Measurements from ENCODE around the gene FAM162B. TPM values are rescaled to one million over a fixed set of nuclear protein-coding genes. Genes with fewer than 3 reads are reported as not detected.

FAM162B gene
- total and polyA plus RNA-seq, 12 donors, result 1.3 to 8.0 (median 2.7) TPM

DNA sequence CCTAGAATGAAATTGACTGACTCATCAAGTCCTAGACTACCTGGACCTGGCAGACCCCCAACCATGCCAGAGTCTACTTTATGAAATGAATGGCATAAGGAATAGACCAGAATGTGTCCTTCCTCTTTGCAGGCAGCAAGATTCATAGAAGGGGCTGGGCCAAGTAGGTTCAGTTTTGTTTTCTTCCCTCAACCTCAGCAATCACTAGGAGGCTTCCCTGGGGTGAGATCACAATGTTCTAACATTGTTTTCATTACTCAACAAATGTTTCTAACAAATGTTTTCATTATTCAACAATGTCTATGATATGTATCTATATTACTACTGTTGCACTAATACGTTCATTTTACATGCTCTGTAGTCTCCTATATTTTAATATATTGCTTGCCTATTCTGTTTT, 8.4 kb upstream of the FAM162B start:
- DNase-seq (no peak), ATAC-seq (no peak)
- Histone ChIP-seq H3K27ac (no peak overlapping the region), H3K36me3 (no peaks in the 10 kb centered on the region), H3K9me3 (no peaks in the 10 kb centered on the region), H3K4me1 (no peaks in the 10 kb centered on the region), H3K27me3 (peaks cover 0 to 17% (median under 1%) of the 10 kb centered on the region in 7 donors), H3K4me3 (no peak overlapping the region)
- intact Hi-C loops (cut with DNase I), result no loop called here
- WGBS, 2 donors, result 56 to 62% methylated on average over 1 of the region's 1 CpG
- TF ChIP-seq, protein P1, sequence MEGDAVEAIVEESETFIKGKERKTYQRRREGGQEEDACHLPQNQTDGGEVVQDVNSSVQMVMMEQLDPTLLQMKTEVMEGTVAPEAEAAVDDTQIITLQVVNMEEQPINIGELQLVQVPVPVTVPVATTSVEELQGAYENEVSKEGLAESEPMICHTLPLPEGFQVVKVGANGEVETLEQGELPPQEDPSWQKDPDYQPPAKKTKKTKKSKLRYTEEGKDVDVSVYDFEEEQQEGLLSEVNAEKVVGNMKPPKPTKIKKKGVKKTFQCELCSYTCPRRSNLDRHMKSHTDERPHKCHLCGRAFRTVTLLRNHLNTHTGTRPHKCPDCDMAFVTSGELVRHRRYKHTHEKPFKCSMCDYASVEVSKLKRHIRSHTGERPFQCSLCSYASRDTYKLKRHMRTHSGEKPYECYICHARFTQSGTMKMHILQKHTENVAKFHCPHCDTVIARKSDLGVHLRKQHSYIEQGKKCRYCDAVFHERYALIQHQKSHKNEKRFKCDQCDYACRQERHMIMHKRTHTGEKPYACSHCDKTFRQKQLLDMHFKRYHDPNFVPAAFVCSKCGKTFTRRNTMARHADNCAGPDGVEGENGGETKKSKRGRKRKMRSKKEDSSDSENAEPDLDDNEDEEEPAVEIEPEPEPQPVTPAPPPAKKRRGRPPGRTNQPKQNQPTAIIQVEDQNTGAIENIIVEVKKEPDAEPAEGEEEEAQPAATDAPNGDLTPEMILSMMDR (IDR thresholded peaks at IDR 0.05), result no peak

DNA sequence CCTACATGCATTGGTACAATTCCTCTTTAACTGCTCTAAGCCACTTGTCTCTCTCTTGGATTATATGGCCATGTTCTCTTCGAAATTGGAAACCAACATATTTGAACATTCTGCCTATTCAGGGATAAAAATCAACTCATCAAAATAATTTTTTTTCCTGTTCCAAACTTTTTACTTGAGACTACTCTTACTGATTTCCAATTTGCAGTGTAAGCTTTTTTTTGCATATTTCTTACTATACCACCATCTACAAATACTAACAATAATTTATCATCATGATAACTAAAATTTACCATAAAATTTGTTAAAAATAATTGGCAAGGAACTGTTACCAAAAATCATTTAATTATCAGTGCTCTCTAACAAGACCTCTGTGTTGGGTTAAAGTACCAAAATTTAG, 6.9 kb upstream of the FAM162B start:
- 72 to 85% methylated on average over 1 of the region's 1 CpG for WGBS, 2 donors
- ATAC-seq (no peak), DNase-seq (no peak)
- TF ChIP-seq, protein P1 (IDR thresholded peaks at IDR 0.05), result no peak
- Histone ChIP-seq H3K9me3 (no peaks in the 10 kb centered on the region), H3K4me3 (no peak overlapping the region), H3K27me3 (peaks cover 0 to 13% (median 5%) of the 10 kb centered on the region in 7 donors), H3K27ac (no peak overlapping the region), H3K4me1 (peaks cover 0 to 2% (median 0%) of the 10 kb centered on the region in 9 donors), H3K36me3 (no peaks in the 10 kb centered on the region)
- intact Hi-C loops (cut with DNase I), result no loop called here

DNA sequence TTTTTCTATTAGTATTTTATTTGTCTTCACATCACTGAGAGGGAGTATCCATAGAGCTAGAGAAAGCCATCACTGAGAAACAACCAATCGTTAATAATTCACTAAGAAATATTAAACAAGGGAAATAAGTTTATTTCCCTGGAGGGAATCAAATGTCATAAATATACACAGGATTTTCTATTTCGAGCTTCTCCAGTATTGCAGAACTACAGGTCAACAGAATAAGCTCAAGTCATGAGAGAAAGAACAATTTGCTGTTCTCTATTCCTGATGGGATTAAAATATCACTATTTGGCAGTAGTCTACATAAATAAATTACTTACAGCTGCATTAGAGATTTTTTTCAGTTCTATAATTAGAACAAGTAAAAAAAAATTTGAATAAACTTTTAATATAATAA, 2.2 kb upstream of the FAM162B start:
- H3K27me3 ChIP-seq, result peaks cover 8 to 61% (median 37%) of the 10 kb centered on the region in 7 donors
- peak in 5 of 8 donors; percentile 28 to 53 (median 46) for ATAC-seq
- DNase-seq, result no peak
- intact Hi-C loops (cut with DNase I), result no loop called here
- H3K4me1 ChIP-seq, result peaks cover 0 to 24% (median 15%) of the 10 kb centered on the region in 9 donors
- no peaks in the 10 kb centered on the region for H3K9me3 ChIP-seq
- no peaks in the 10 kb centered on the region for H3K36me3 ChIP-seq
- H3K4me3 ChIP-seq, result no peak overlapping the region
- 53 to 67% methylated on average over 2 of the region's 2 CpGs for WGBS, 2 donors
- H3K27ac ChIP-seq, result peak overlapping the region in 2 of 10 donors; percentile 41 to 81
- TF ChIP-seq, protein P1 (IDR thresholded peaks at IDR 0.05), result no peak

DNA sequence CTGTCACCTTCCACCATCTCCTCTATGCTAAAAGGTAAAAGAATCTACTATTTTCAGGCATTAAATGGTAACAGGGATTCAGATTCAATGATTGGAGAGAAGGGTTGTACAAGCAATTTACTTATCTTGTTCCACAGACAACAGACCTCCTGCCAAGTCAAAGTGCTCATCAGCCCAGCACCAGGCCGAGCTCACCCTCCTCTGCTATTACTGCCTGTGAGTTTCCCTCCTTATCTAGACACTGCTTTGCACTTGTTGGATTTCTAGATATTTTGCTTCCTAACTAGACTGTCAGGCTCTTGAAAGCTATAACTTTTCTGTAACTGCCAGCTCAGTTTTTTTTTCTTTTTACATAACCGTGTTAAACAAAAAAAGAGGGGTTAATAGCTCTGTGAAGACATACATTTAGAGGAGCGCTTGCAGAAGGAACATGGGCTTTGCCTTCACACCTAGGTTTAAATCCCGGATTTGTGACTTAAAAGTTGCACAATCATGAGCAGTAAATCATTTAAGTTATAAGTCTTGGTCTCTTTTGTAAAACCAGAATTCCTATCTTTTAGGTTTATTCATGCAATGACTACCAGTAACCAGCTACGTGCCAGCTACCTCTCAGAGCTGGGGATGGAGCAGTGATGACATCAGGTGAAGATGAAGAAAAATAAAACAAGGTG, 1.1 kb upstream of the FAM162B start:
- H3K4me3 ChIP-seq, result no peak overlapping the region
- no peak for DNase-seq
- TF ChIP-seq, protein P1 (IDR thresholded peaks at IDR 0.05), result no peak
- 69 to 81% methylated on average over 5 of the region's 5 CpGs for WGBS, 2 donors
- ATAC-seq, result no peak
- peaks cover 8 to 69% (median 40%) of the 10 kb centered on the region in 7 donors for H3K27me3 ChIP-seq
- intact Hi-C loops (cut with DNase I), result no loop called here
- no peaks in the 10 kb centered on the region for H3K9me3 ChIP-seq
- H3K27ac ChIP-seq, result peak overlapping the region in 5 of 10 donors; percentile 34 to 81 (median 65)
- peaks cover 0 to 24% (median 15%) of the 10 kb centered on the region in 9 donors for H3K4me1 ChIP-seq
- no peaks in the 10 kb centered on the region for H3K36me3 ChIP-seq
